GM23248 (cell line): ENCODE measurements around the gene PTGS1.

ENCODE experiments used
- EZH2 ChIP-seq: fragments of 200-600 bp; sonication (generic); IDR thresholded peaks from 2 replicates; pipeline ENCODE4 v1.6.1; 2018; ENCODE audit warnings: antibody characterized with exemption, mild to moderate bottlenecking; ENCODE audit not compliant: insufficient read depth, poor library complexity, severe bottlenecking
- EZH2phosphoT487 ChIP-seq: fragments of 200-600 bp; sonication (generic); IDR thresholded peaks from 2 replicates; pipeline ENCODE4 v1.6.1; 2018; ENCODE audit warnings: antibody characterized with exemption, moderate library complexity, mild to moderate bottlenecking, low read depth; ENCODE audit not compliant: insufficient read depth

DNA sequence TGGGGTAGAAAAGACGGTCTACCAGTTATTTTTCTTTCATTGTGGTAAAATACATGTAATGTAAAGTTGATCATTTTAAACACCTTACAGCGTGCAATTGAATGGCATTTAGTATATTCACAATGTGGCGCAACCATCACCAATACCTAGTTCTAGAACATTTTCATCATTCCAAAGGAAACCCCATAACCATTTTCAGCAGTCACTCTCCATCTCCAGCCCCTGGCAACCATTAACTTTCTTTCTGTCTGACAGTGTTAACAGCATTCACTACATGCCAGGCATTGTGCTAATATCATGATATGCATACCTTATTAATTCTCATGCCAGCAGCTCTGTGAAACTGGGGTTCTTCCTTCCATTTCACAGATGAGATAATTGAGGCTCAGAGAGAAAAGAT, 32.0 kb downstream of the PTGS1 start:
- no peak for TF ChIP-seq EZH2phosphoT487
- no peak for TF ChIP-seq EZH2
